IPS-15b (cell line): Measurements from ENCODE around the gene ZNF511.
A peak's percentile ranks its signal among the peaks of the same experiment; 100 is the strongest.

Experiments
- H3K27me3 ChIP-seq: one replicate; pipeline ENCODE4 v1.6.1; 2013; ENCODE audit warnings: low read length; ENCODE audit not compliant: control insufficient read depth, insufficient read depth
- H3K36me3 ChIP-seq: one replicate; pipeline ENCODE4 v1.6.1; 2013; ENCODE audit warnings: low read length; ENCODE audit not compliant: control insufficient read depth, insufficient read depth
- H3K4me1 ChIP-seq: one replicate; pipeline ENCODE4 v1.6.1; 2013; ENCODE audit warnings: mild to moderate bottlenecking, low read length; ENCODE audit not compliant: control insufficient read depth, insufficient read depth
- H3K4me3 ChIP-seq: one replicate; pipeline ENCODE4 v1.5.1; 2013; ENCODE audit warnings: low read depth, low read length
- H3K9ac ChIP-seq: one replicate; pipeline ENCODE4 v1.6.1; 2013; ENCODE audit warnings: low read depth, mild to moderate bottlenecking, low read length
- H3K9me3 ChIP-seq: one replicate; pipeline ENCODE4 v1.6.1; 2013; ENCODE audit warnings: mild to moderate bottlenecking, low read length; ENCODE audit not compliant: control insufficient read depth, insufficient read depth

Gene ZNF511

GRCh38 chr10:133276435-133277201 is 32.1 kb upstream of the ZNF511 start, which contains the start of gene ADAM8:
Gene ADAM8 (minus strand): TSS chr10:133276868. CDS start chr10:133276817, 51 bp downstream.
- peaks cover 3% of the 10 kb centered on the region for H3K27me3 ChIP-seq
- H3K4me3 ChIP-seq: peak within 1 kb of the TSS; percentile 37
- H3K4me1 ChIP-seq: no peaks in the 10 kb centered on the region
- peaks cover 21% of the 10 kb centered on the region for H3K36me3 ChIP-seq
- no peaks in the 10 kb centered on the region for H3K9me3 ChIP-seq
- peak within 1 kb of the TSS; percentile 47 for H3K9ac ChIP-seq

- H3K9ac ChIP-seq: peak overlapping the region; percentile 26
- peaks cover 3% of the 10 kb centered on the region for H3K27me3 ChIP-seq
- H3K4me1 ChIP-seq: no peaks in the 10 kb centered on the region
- no peaks in the 10 kb centered on the region for H3K9me3 ChIP-seq
- H3K4me3 ChIP-seq: no peak overlapping the region
- peaks cover 29% of the 10 kb centered on the region for H3K36me3 ChIP-seq
Observed at GRCh38 chr10:133277277-133277992, 31.3 kb upstream of the ZNF511 start.

- no peaks in the 10 kb centered on the region for H3K9me3 ChIP-seq
- no peak overlapping the region for H3K9ac ChIP-seq
- peaks cover 35% of the 10 kb centered on the region for H3K36me3 ChIP-seq
- H3K4me3 ChIP-seq: no peak overlapping the region
- H3K27me3 ChIP-seq: peaks cover 3% of the 10 kb centered on the region
- H3K4me1 ChIP-seq: no peaks in the 10 kb centered on the region
Observed at GRCh38 chr10:133277993-133278576, 30.6 kb upstream of the ZNF511 start.

GRCh38 chr10:133278577-133279265 is 30.0 kb upstream of the ZNF511 start:
- Histone ChIP-seq H3K36me3 (peaks cover 39% of the 10 kb centered on the region), H3K4me1 (no peaks in the 10 kb centered on the region), H3K9me3 (no peaks in the 10 kb centered on the region), H3K4me3 (no peak overlapping the region), H3K9ac (no peak overlapping the region), H3K27me3 (peaks cover 3% of the 10 kb centered on the region)

GRCh38 chr10:133279326-133280226 is 29.1 kb upstream of the ZNF511 start:
- H3K4me1 ChIP-seq: no peaks in the 10 kb centered on the region
- peaks cover 47% of the 10 kb centered on the region for H3K36me3 ChIP-seq
- H3K27me3 ChIP-seq: peaks cover 3% of the 10 kb centered on the region
- no peak overlapping the region for H3K4me3 ChIP-seq
- H3K9ac ChIP-seq: no peak overlapping the region
- no peaks in the 10 kb centered on the region for H3K9me3 ChIP-seq

- H3K4me3 ChIP-seq: no peak overlapping the region
- H3K9me3 ChIP-seq: no peaks in the 10 kb centered on the region
- no peaks in the 10 kb centered on the region for H3K4me1 ChIP-seq
- no peak overlapping the region for H3K9ac ChIP-seq
- peaks cover 57% of the 10 kb centered on the region for H3K36me3 ChIP-seq
- H3K27me3 ChIP-seq: peaks cover 3% of the 10 kb centered on the region
Observed at GRCh38 chr10:133280391-133281059, 28.2 kb upstream of the ZNF511 start.

- Histone ChIP-seq H3K9me3 (no peaks in the 10 kb centered on the region), H3K27me3 (peaks cover 2% of the 10 kb centered on the region), H3K36me3 (peaks cover 58% of the 10 kb centered on the region), H3K4me1 (no peaks in the 10 kb centered on the region), H3K9ac (no peak overlapping the region), H3K4me3 (no peak overlapping the region)
Observed at GRCh38 chr10:133281084-133281483, 27.6 kb upstream of the ZNF511 start.

- no peaks in the 10 kb centered on the region for H3K27me3 ChIP-seq
- H3K9ac ChIP-seq: no peak overlapping the region
- H3K9me3 ChIP-seq: no peaks in the 10 kb centered on the region
- peaks cover 62% of the 10 kb centered on the region for H3K36me3 ChIP-seq
- no peak overlapping the region for H3K4me3 ChIP-seq
- no peaks in the 10 kb centered on the region for H3K4me1 ChIP-seq
Observed at GRCh38 chr10:133281628-133282372, 26.9 kb upstream of the ZNF511 start.

GRCh38 chr10:133282846-133283390 is 25.8 kb upstream of the ZNF511 start:
- Histone ChIP-seq H3K36me3 (peaks cover 65% of the 10 kb centered on the region), H3K4me3 (no peak overlapping the region), H3K4me1 (no peaks in the 10 kb centered on the region), H3K9ac (no peak overlapping the region), H3K27me3 (no peaks in the 10 kb centered on the region), H3K9me3 (no peaks in the 10 kb centered on the region)

GRCh38 chr10:133283931-133284330 is 24.8 kb upstream of the ZNF511 start:
- no peaks in the 10 kb centered on the region for H3K27me3 ChIP-seq
- H3K4me3 ChIP-seq: no peak overlapping the region
- H3K4me1 ChIP-seq: no peaks in the 10 kb centered on the region
- H3K9ac ChIP-seq: no peak overlapping the region
- H3K36me3 ChIP-seq: peaks cover 72% of the 10 kb centered on the region
- no peaks in the 10 kb centered on the region for H3K9me3 ChIP-seq
